Measurements from ENCODE around the gene HK1.

HK1 gene

DNA sequence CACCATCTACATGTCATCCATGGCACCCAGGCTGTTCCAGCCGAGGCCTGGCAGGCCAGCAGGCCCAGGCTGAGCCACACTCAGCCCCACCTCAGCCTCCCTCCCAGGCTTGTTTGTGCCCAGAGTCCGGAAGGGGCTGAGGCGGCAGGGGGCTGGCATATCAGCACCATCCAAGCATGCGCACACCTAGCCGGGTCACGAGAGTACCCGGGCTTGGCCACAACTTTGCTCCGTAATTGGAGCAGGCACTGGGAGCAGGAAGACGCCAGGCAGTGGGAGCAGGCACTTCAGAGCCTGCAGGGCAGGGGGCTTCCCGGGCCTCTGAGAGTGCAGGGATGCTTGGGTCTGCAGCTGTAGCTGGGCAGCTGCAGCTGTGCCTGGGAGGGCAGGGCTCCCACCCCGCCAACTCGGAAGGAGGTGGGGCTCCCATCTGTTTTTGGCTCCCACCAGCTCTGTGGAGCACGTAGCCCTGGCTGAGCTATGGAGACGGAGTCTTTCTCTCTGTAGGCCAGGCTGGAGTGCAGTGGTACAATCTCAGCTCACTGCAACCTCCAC is 157.7 kb downstream of the HK1 start:
- Histone ChIP-seq H3K27ac (no peak overlapping the region), H3K27me3 (ENCODE audit: insufficient read depth, low read depth, severe bottlenecking) (no peaks in the 10 kb centered on the region), H3K9me3 (ENCODE audit: severe bottlenecking) (peaks cover 5% of the 10 kb centered on the region), H3K4me3 (ENCODE audit: low read depth, low read length) (no peak overlapping the region), H3K36me3 (no peaks in the 10 kb centered on the region)
- no peak for DNase-seq
- TF ChIP-seq, protein P1, sequence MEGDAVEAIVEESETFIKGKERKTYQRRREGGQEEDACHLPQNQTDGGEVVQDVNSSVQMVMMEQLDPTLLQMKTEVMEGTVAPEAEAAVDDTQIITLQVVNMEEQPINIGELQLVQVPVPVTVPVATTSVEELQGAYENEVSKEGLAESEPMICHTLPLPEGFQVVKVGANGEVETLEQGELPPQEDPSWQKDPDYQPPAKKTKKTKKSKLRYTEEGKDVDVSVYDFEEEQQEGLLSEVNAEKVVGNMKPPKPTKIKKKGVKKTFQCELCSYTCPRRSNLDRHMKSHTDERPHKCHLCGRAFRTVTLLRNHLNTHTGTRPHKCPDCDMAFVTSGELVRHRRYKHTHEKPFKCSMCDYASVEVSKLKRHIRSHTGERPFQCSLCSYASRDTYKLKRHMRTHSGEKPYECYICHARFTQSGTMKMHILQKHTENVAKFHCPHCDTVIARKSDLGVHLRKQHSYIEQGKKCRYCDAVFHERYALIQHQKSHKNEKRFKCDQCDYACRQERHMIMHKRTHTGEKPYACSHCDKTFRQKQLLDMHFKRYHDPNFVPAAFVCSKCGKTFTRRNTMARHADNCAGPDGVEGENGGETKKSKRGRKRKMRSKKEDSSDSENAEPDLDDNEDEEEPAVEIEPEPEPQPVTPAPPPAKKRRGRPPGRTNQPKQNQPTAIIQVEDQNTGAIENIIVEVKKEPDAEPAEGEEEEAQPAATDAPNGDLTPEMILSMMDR (IDR thresholded peaks at IDR 0.05; ENCODE audit: low read depth, low read length): no peak

DNA sequence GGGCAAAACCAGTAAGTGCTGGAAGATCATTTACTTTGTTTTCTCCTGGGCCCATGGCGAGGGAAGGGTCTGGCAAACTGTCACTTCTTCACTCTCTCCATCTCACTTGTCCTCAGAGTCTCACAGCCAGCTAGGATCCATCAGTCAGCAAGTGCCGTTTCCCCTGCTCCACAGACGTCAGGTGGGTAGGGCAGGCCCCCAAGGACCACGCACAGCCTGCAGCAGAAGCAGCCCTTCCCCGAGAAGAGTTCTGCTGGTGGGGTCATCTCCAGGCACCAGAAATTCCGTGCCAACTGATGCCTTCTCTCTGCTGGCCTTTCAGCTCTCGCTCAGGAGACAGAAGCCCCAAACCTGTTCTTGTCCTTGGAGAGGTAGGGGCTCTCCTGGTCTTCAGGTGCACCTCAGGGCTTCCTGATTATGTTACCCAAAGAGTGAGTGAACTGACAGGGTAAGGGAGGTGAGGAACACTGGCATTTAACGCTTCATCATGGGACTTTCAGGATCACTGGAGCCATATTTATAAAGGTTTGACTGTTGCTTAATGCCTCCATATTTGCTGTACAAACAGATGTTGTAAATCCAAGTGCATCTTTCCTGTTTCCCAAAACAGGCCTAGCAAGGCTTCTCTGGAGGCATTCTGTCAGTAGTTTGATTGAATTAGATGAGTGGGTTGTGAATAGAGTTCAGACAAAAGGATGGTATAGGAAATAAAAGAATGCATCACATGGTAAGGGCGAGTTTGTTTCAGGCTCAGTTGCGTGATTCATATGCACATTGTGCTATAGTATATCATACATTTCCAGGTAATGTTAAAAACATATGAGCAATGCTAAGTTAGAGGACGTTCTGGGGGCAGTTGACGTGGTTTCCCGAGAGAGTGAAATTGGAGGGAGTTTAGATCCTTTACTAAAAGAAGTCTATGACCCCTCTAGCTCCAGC is 159.3 kb downstream of the HK1 start:
- H3K9me3 ChIP-seq (ENCODE audit: severe bottlenecking): peaks cover 5% of the 10 kb centered on the region
- TF ChIP-seq, protein P1 (IDR thresholded peaks at IDR 0.05; ENCODE audit: low read depth, low read length): no peak
- no peaks in the 10 kb centered on the region for H3K36me3 ChIP-seq
- H3K27me3 ChIP-seq (ENCODE audit: insufficient read depth, low read depth, severe bottlenecking): no peaks in the 10 kb centered on the region
- H3K4me3 ChIP-seq (ENCODE audit: low read depth, low read length): no peak overlapping the region
- no peak for DNase-seq
- peak overlapping the region; percentile 72 for H3K27ac ChIP-seq

DNA sequence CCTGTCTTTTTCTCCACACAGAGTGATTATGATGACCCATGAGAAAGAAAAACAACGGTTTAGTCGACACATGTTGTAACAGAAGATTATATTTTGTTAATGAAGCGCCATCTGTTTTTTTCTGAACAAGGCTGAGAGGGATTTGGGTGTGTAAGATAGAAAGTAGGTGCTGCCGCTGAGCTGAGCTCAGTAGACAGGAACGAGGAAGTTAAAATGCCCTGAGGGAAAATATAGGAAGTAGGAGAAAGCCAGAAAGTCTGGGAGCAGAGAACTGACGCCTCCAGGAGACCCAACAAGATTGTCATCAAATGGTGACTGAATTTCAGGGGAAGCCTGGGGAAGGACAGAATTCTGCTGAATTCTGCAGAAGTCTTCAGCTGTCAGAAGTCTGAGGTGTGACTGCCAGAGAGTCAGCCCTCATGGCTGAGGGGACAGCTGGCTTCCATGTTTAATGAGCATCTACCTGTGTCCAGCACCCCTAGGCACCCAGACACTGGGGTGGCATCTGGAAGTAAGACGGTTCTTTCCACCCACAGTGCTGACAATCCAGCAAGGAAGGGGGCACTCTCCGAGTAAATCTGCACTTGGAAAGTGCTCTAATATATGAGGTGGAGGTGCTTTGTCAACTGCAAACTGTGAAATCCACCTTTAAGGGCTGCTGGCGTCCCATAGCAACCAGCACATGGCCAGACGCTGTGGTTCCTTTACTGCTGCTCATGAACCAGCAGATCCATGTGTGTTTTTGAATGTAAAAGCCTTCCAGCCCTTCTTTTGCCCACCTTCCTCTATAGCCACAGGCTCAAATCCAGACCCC is 160.4 kb downstream of the HK1 start:
- TF ChIP-seq, protein P1 (IDR thresholded peaks at IDR 0.05; ENCODE audit: low read depth, low read length): no peak
- Histone ChIP-seq H3K27me3 (ENCODE audit: insufficient read depth, low read depth, severe bottlenecking) (no peaks in the 10 kb centered on the region), H3K36me3 (no peaks in the 10 kb centered on the region), H3K4me3 (ENCODE audit: low read depth, low read length) (peak overlapping the region; percentile 23), H3K9me3 (ENCODE audit: severe bottlenecking) (peaks cover 5% of the 10 kb centered on the region), H3K27ac (peak overlapping the region; percentile 72)
- peak; percentile 41 for DNase-seq

DNA sequence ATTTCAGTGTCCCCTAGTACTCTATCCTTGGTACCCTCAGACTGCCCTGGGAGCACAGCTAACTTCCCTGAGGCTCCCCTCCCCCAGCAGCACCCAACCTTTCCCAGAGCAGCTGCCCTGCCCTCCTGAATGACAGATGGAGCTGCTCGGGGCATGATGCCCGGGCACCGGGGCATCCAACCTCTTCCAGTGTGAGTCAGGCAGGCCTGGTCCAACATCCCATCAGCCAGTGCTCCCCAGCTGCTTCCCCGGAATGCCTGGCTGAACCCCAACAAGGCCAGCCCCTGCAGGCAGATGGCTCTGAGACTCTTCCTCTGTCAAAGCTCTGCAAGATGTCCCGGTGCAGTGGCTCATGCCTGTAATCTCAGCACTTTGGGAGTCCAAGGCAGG is 161.0 kb downstream of the HK1 start:
- peaks cover 5% of the 10 kb centered on the region for H3K9me3 ChIP-seq (ENCODE audit: severe bottlenecking)
- H3K4me3 ChIP-seq (ENCODE audit: low read depth, low read length): peak overlapping the region; percentile 23; the same call in 1 of the 2 replicates
- H3K36me3 ChIP-seq: no peaks in the 10 kb centered on the region
- no peaks in the 10 kb centered on the region for H3K27me3 ChIP-seq (ENCODE audit: insufficient read depth, low read depth, severe bottlenecking)
- TF ChIP-seq, protein P1 (IDR thresholded peaks at IDR 0.05; ENCODE audit: low read depth, low read length): no peak
- DNase-seq: peak; percentile 46
- H3K27ac ChIP-seq: peak overlapping the region; percentile 72

DNA sequence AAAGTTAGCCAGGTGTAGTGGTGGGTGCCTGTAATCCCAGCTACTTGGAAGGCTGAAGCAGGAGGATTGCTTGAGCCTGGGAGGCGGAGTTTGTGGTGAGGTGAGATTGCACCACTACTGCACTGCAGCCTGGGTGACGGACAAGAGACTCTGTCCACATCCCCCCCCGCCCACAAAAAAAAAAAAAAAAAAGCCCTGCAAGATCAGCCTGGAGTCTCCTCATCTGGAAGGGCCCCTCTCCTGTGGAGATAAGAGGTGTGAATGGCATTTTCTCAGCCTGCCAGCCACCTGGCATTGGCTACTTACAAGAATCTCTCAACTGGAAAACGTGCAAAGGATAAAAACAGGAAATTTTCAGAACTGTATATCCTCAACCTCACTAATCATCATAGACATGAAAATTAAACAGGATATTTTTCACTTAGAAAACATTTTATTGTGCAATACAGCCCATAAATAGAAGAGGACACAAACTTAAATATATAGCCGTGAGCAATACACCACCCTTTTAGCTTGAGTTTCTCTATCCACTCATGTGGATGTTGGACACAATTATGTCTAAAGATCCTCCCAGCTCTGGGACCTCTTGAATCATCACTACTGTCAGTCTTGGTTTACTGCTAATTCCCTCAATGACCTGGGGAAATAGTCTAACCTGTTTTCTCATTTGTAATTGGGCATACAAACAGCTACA is 161.7 kb downstream of the HK1 start:
- TF ChIP-seq, protein P1 (IDR thresholded peaks at IDR 0.05; ENCODE audit: low read depth, low read length): no peak
- Histone ChIP-seq H3K27ac (peak overlapping the region; percentile 72), H3K27me3 (ENCODE audit: insufficient read depth, low read depth, severe bottlenecking) (no peaks in the 10 kb centered on the region), H3K4me3 (ENCODE audit: low read depth, low read length) (no peak overlapping the region), H3K9me3 (ENCODE audit: severe bottlenecking) (peaks cover 2% of the 10 kb centered on the region), H3K36me3 (no peaks in the 10 kb centered on the region)
- DNase-seq: peak; percentile 71
